Measurements from ENCODE around the gene SH3PXD2A.
"Not testable (repeated sequence)": the region's sequence is repeated elsewhere in the genome, so short reads cannot be mapped to it uniquely, and the experiment has no call there.

The SH3PXD2A gene

GRCh38 chr10:103616705-103617601, 238.4 kb downstream of the SH3PXD2A start:
- DNase-seq, result peak; percentile 67

- no peak for DNase-seq
Measured at GRCh38 chr10:103614306-103615158, 240.8 kb downstream of the SH3PXD2A start.

GRCh38 chr10:103613616-103614015, 241.8 kb downstream of the SH3PXD2A start:
- DNase-seq, result no peak

GRCh38 chr10:103612462-103613365, 242.7 kb downstream of the SH3PXD2A start:
- DNase-seq, result no peak

- no peak for DNase-seq
Measured at GRCh38 chr10:103610921-103611511, 244.4 kb downstream of the SH3PXD2A start.

- no peak for DNase-seq
Measured at GRCh38 chr10:103610083-103610472, 245.3 kb downstream of the SH3PXD2A start.

GRCh38 chr10:103609231-103610082, 245.9 kb downstream of the SH3PXD2A start:
- no peak for DNase-seq

- DNase-seq, result not testable (repeated sequence)
Measured at GRCh38 chr10:103608056-103608455, 247.3 kb downstream of the SH3PXD2A start.

GRCh38 chr10:103607051-103607450, 248.3 kb downstream of the SH3PXD2A start:
- not testable (repeated sequence) for DNase-seq

GRCh38 chr10:103606097-103606438, 249.3 kb downstream of the SH3PXD2A start:
- DNase-seq, result not testable (repeated sequence)

GRCh38 chr10:103605359-103606096, 249.8 kb downstream of the SH3PXD2A start:
- DNase-seq, result no peak

- DNase-seq, result no peak
Measured at GRCh38 chr10:103603382-103603781, 252.0 kb downstream of the SH3PXD2A start.

GRCh38 chr10:103602852-103603155, 252.6 kb downstream of the SH3PXD2A start:
- DNase-seq, result no peak

GRCh38 chr10:103602028-103602851, 253.1 kb downstream of the SH3PXD2A start:
- no peak for DNase-seq

- no peak for DNase-seq
Measured at GRCh38 chr10:103600956-103601569, 254.3 kb downstream of the SH3PXD2A start.

GRCh38 chr10:103600325-103600724, 255.1 kb downstream of the SH3PXD2A start:
- no peak for DNase-seq

GRCh38 chr10:103599907-103600306, 255.5 kb downstream of the SH3PXD2A start:
- no peak for DNase-seq

- DNase-seq, result no peak
Measured at GRCh38 chr10:103599211-103599610, 256.2 kb downstream of the SH3PXD2A start.

GRCh38 chr10:103598654-103599115, 256.7 kb downstream of the SH3PXD2A start:
- peak; percentile 80 for DNase-seq
